ENCODE measurements around the gene OSTM1.
"Not testable (repeated sequence)": the region's sequence is repeated elsewhere in the genome, so short reads cannot be mapped to it uniquely, and the experiment has no call there.

The OSTM1 gene

GRCh38 chr6:108020472-108021116, 53.9 kb downstream of the OSTM1 start:
- DNase-seq (ENCODE audit: low read depth, low spot score): no peak

- DNase-seq (ENCODE audit: low read depth, low spot score): not testable (repeated sequence)
Observed at GRCh38 chr6:108016283-108016682, 58.3 kb downstream of the OSTM1 start.

GRCh38 chr6:108013787-108014439, 60.6 kb downstream of the OSTM1 start:
- no peak for DNase-seq (ENCODE audit: low read depth, low spot score)

- DNase-seq (ENCODE audit: low read depth, low spot score): no peak
Observed at GRCh38 chr6:108009894-108010293, 64.6 kb downstream of the OSTM1 start.

GRCh38 chr6:108009258-108009657, 65.3 kb downstream of the OSTM1 start:
- not testable (repeated sequence) for DNase-seq (ENCODE audit: low read depth, low spot score)

- no peak for DNase-seq (ENCODE audit: low read depth, low spot score)
Observed at GRCh38 chr6:108008363-108008762, 66.2 kb downstream of the OSTM1 start.

GRCh38 chr6:108005961-108006360, 68.6 kb downstream of the OSTM1 start:
- DNase-seq (ENCODE audit: low read depth, low spot score): no peak

- DNase-seq (ENCODE audit: low read depth, low spot score): no peak
Observed at GRCh38 chr6:108004861-108005260, 69.7 kb downstream of the OSTM1 start.

GRCh38 chr6:108002365-108003221, 71.9 kb downstream of the OSTM1 start:
- no peak for DNase-seq (ENCODE audit: low read depth, low spot score)

GRCh38 chr6:108001696-108002231, 72.8 kb downstream of the OSTM1 start:
- DNase-seq (ENCODE audit: low read depth, low spot score): no peak

- DNase-seq (ENCODE audit: low read depth, low spot score): not testable (repeated sequence)
Observed at GRCh38 chr6:108000259-108000658, 74.3 kb downstream of the OSTM1 start.

GRCh38 chr6:107999341-107999740, 75.2 kb downstream of the OSTM1 start:
- no peak for DNase-seq (ENCODE audit: low read depth, low spot score)

- DNase-seq (ENCODE audit: low read depth, low spot score): no peak
Observed at GRCh38 chr6:107991772-107992550, 82.6 kb downstream of the OSTM1 start.
